ENCODE results near the gene MAEL.

The MAEL gene

GRCh38 chr1:166948856-166949350, 40.2 kb upstream of the MAEL start:
- Histone ChIP-seq H3K4me1 (ENCODE audit: low read length) (no peaks in the 10 kb centered on the region), H3K79me2 (ENCODE audit: low read length) (no peaks in the 10 kb centered on the region), H3K36me3 (replicated peaks; ENCODE audit: low read depth, low read length) (no peaks in the 10 kb centered on the region), H3K27ac (ENCODE audit: low read length) (no peak overlapping the region), H3K9me3 (ENCODE audit: insufficient read depth, low read length) (no peaks in the 10 kb centered on the region), H3K4me2 (ENCODE audit: low read length) (no peak overlapping the region), H2AFZ (ENCODE audit: low read depth, low read length) (no peak overlapping the region), H3K27me3 (ENCODE audit: low read depth, low read length) (no peaks in the 10 kb centered on the region), H3K9ac (ENCODE audit: low read length) (no peak overlapping the region), H3K4me3 (ENCODE audit: low read length) (no peak overlapping the region), H4K20me1 (ENCODE audit: insufficient read depth, low read length) (no peaks in the 10 kb centered on the region)
- no peak for TF ChIP-seq EZH2phosphoT487 (IDR thresholded peaks at IDR 0.05; ENCODE audit: low read depth)
- TF ChIP-seq CTCF (IDR thresholded peaks at IDR 0.05; ENCODE audit: low read depth, low read length), result no peak

- Histone ChIP-seq H4K20me1 (ENCODE audit: insufficient read depth, low read length) (no peaks in the 10 kb centered on the region), H3K4me2 (ENCODE audit: low read length) (no peak overlapping the region), H3K27me3 (ENCODE audit: low read depth, low read length) (no peaks in the 10 kb centered on the region), H3K9me3 (ENCODE audit: insufficient read depth, low read length) (no peaks in the 10 kb centered on the region), H3K4me1 (ENCODE audit: low read length) (no peaks in the 10 kb centered on the region), H3K4me3 (ENCODE audit: low read length) (no peak overlapping the region), H3K79me2 (ENCODE audit: low read length) (no peaks in the 10 kb centered on the region), H2AFZ (ENCODE audit: low read depth, low read length) (no peak overlapping the region), H3K27ac (ENCODE audit: low read length) (no peak overlapping the region), H3K36me3 (replicated peaks; ENCODE audit: low read depth, low read length) (no peaks in the 10 kb centered on the region), H3K9ac (ENCODE audit: low read length) (no peak overlapping the region)
- TF ChIP-seq EZH2phosphoT487 (IDR thresholded peaks at IDR 0.05; ENCODE audit: low read depth) (no peak), CTCF (IDR thresholded peaks at IDR 0.05; ENCODE audit: low read depth, low read length) (no peak)
These were observed 38.9 kb upstream of the MAEL start for GRCh38 chr1:166950156-166950555.

- H3K36me3 ChIP-seq (replicated peaks; ENCODE audit: low read depth, low read length), result no peaks in the 10 kb centered on the region
- H3K4me3 ChIP-seq (ENCODE audit: low read length), result no peak overlapping the region
- H3K27ac ChIP-seq (ENCODE audit: low read length), result no peak overlapping the region
- no peaks in the 10 kb centered on the region for H3K27me3 ChIP-seq (ENCODE audit: low read depth, low read length)
- no peak overlapping the region for H3K9ac ChIP-seq (ENCODE audit: low read length)
- H3K9me3 ChIP-seq (ENCODE audit: insufficient read depth, low read length), result no peaks in the 10 kb centered on the region
- no peak overlapping the region for H2AFZ ChIP-seq (ENCODE audit: low read depth, low read length)
- no peak overlapping the region for H3K4me2 ChIP-seq (ENCODE audit: low read length)
- H3K4me1 ChIP-seq (ENCODE audit: low read length), result no peaks in the 10 kb centered on the region
- no peaks in the 10 kb centered on the region for H4K20me1 ChIP-seq (ENCODE audit: insufficient read depth, low read length)
- TF ChIP-seq CTCF (IDR thresholded peaks at IDR 0.05; ENCODE audit: low read depth, low read length) (no peak), EZH2phosphoT487 (IDR thresholded peaks at IDR 0.05; ENCODE audit: low read depth) (no peak)
- H3K79me2 ChIP-seq (ENCODE audit: low read length), result no peaks in the 10 kb centered on the region
These were observed 38.0 kb upstream of the MAEL start for GRCh38 chr1:166951050-166951449.

- Histone ChIP-seq H3K27ac (ENCODE audit: low read length) (no peak overlapping the region), H3K4me3 (ENCODE audit: low read length) (no peak overlapping the region), H3K36me3 (replicated peaks; ENCODE audit: low read depth, low read length) (no peaks in the 10 kb centered on the region), H2AFZ (ENCODE audit: low read depth, low read length) (no peak overlapping the region), H3K9me3 (ENCODE audit: insufficient read depth, low read length) (no peaks in the 10 kb centered on the region), H3K4me1 (ENCODE audit: low read length) (no peaks in the 10 kb centered on the region), H3K9ac (ENCODE audit: low read length) (no peak overlapping the region), H3K79me2 (ENCODE audit: low read length) (no peaks in the 10 kb centered on the region), H4K20me1 (ENCODE audit: insufficient read depth, low read length) (no peaks in the 10 kb centered on the region), H3K27me3 (ENCODE audit: low read depth, low read length) (no peaks in the 10 kb centered on the region), H3K4me2 (ENCODE audit: low read length) (no peak overlapping the region)
- TF ChIP-seq EZH2phosphoT487 (IDR thresholded peaks at IDR 0.05; ENCODE audit: low read depth), result no peak
- TF ChIP-seq CTCF (IDR thresholded peaks at IDR 0.05; ENCODE audit: low read depth, low read length), result no peak
These were observed 36.9 kb upstream of the MAEL start for GRCh38 chr1:166952002-166952746.

Measured in OCI-LY3 (cell line).